Esophagus mucosa (tissue), 1 donor: ENCODE measurements around the gene UBE2D2. TPM values are rescaled to one million over a fixed set of nuclear protein-coding genes. Genes with fewer than 3 reads are reported as not detected.
A peak's percentile ranks its signal among the peaks of the same experiment; 100 is the strongest.
"Not testable (repeated sequence)": the region's sequence is repeated elsewhere in the genome, so short reads cannot be mapped to it uniquely, and the experiment has no call there.

ENCODE experiments used
- ATAC-seq: fragments of 200-7000 bp; cut with Tn5 transposase; one replicate; pipeline ENCODE4 v1.9.1; 2020
- total RNA-seq: library from RNA; stranded (reverse); gene quantifications from one replicate; pipeline ENCODE4 v1.2.4, GENCODE V29; 2023
- donor health status: DM: yes; HTN: yes; CAD: no.

UBE2D2 gene
- total RNA-seq, 1 donor from 2014 or later: 119 TPM

DNA sequence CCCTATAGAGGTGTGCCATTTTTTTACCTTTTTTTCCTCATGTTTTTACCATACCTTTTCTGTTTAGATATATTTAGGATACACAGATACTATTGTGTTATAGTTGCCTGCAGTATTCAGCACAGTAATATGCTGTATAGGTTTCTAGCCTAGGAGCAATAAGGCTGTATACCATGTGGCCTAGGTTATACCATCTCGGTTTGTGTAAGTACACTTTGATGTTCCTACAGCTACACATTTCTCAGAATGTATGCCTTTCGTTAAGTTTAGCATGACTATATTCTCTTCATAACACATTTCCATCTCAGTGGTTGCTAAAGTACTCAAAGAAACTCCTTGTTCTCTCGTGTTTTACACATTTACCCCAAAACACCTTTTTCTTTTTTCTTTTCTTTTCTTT is 23.0 kb downstream of the UBE2D2 start:
- ATAC-seq: no peak

DNA sequence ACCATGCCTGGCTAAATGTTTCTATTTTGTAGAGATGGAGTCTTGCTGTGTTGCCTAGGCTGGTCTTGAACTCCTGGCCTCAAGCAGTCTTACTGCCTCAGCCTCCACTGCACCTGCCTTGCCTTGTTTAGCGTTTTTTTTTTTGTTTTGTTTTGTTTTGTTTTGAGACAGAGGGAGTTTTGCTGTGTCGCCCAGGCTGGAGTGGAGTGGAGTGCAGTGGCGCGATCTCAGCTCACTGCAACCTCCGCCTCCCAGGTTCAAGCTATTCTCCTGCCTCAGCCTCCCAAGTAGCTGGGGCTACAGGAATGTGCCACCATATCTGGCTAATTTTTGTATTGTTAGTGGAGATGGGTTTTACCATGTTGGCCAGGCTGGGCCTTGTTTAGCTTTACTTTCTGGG is 27.0 kb downstream of the UBE2D2 start:
- not testable (repeated sequence) for ATAC-seq

DNA sequence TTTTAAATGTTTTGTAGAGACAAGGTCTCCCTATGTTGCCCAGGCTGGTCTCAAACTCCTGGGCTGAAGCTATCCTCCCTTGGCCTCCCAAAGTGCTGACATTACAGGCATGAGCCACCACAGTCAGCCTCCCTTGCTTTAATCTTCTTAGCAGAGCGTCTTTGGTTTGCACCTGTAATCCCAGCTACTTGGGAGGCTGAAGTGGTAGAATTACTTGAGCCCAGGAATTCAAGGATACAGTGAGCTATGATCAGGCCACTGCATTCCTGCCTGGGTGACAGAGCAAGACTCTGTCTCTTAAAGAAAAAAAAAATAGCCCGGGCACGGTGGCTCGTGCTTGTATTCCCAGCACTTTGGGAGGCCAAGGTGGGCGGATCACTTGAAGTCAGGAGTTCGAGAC is 27.8 kb downstream of the UBE2D2 start:
- ATAC-seq: no peak

DNA sequence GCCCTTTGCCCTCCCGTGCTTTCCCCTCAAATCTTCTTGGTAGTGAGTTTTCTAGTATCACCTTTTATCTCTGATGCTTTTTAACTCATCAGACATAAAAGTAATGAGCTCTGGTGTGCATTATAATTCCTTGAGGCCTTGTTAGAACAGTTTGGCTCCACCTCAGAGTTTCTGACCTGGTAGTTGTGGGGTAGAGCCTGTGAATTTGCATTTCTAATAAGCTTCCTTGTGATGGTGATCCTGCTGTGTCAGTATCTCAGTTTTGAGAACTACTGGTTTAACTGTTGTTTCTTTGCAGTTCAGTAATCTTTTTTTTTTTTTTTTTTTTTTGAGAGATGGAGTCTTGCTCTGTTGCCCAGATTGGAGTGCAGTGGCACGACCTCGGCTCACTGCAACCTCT is 31.1 kb downstream of the UBE2D2 start:
- no peak for ATAC-seq

DNA sequence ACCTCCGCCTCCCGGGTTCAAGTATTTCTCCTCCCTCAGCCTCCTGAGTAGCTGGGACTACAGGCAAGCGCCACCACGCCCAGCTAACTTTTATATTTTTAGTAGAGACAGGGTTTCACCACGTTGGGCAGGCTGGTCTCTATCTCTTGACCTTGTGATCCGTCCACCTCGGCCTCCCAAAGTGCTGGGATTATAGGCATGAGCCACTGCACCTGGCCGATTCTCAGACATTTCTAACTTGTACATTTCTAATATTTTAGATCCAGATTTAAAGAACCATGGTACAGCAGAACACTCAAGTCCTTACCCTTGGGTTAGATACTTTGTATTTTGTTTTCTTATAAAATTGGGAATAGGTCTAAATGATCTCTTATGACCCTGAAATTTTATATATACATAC is 31.9 kb downstream of the UBE2D2 start:
- ATAC-seq: not testable (repeated sequence)

DNA sequence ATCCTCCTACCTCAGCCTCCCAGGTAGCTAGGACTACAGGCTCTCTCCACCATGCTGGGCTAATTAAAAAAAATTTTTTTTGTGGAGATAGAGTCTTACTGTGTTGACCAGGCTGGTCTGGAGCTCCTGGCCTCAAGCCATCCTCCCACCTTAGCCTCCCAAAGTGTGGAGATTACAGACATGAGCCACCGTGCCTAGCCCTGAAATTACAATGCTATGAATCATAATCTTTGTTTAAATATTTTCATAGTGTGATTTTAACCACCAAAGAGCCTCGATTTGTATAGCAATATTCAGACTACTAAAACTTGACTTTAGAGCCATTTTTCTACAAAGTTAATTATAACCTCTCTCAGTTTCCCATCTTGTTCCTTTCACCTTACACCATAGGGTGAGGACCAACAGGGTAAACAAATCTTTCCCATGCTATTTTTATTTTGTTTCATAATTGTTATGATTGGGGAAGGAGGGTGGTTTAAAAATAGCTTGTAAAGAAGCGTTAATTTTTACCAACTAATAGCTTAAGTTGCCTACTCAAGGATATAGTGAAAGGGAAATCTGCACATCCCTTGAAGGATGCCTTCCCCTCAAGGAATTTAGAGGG is 32.7 kb downstream of the UBE2D2 start:
- peak; percentile 46 for ATAC-seq

DNA sequence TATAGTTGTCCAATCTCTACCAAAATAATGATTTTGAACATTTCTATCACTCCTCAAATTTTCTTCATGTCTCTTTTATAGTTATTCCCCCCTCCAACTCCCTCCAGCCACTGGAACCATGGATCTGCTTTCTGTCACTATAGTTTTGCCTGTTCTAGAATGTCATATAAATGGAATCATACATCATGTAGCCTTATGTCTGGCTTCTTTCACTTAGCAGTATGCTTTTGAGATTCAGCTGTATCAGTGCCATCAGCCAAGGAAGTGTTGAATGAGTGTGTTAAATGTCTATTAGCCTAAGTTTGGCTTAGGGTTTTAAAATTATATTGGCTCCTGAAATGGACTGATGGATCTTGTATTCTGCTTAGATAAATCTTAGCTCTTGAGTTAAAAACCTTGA is 36.0 kb downstream of the UBE2D2 start:
- no peak for ATAC-seq

DNA sequence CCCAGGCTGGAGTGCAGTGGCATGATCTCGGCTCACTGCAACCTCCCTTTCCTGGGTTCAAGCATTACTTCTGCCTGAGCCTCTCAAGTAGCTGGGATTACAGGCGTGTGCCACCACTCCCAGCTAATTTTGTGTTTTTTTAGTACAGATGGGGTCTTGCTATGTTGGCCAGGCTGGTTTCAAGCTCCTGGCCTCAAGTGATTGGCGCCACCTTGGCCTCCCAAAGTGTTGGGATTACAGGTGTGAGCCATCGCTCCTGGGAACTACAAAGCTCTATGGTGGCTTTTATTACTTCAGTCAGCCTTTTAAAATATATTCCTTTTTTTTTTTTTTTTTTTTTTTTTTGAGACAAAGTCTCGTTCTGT is 37.4 kb downstream of the UBE2D2 start:
- not testable (repeated sequence) for ATAC-seq

DNA sequence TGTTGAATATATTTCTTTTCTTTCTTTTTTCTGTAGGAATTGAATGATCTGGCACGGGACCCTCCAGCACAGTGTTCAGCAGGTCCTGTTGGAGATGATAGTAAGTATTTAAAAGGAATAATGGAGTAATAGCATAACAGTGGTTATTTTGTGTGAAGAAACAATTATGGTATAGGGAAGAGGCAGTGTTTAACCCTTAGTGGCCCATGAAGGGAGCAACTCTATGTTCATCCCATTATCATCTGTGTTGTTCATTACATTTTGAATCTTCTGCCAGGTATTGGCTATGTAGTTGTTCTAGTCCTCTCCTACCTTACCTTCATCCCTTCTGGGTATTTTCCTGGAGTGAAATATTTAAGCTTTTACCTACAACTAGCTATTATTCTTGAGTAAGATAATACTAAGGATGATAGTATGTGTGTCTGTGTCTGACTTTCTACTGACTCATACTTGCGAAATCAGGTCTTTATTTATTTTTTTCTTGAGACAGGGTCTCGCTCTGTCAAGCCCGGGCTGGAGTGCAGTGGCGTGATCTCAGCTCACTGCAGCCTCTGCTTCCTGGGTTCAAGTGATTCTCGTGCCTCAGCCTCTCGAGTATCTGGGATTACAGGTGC is 39.3 kb downstream of the UBE2D2 start:
- peak; percentile 79 for ATAC-seq

DNA sequence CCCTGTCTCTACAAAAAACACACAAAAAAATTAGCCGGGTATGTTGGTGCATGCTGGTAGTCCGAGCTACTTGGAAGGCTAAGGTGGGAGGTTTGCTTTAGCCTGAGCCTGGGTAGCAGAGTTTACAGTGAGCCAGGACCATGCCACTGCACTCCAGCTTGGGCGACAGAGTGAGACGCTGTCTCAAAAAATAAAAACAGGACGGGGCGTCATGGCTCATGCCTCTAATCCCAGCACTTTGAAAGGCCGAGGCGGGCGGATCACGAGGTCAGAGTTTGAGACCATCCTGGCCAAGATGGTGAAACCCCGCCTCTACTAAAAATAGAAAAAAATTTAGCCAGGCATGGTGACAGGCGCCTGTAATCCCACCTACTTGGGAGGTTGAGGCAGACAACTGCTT is 40.3 kb downstream of the UBE2D2 start:
- ATAC-seq: no peak

DNA sequence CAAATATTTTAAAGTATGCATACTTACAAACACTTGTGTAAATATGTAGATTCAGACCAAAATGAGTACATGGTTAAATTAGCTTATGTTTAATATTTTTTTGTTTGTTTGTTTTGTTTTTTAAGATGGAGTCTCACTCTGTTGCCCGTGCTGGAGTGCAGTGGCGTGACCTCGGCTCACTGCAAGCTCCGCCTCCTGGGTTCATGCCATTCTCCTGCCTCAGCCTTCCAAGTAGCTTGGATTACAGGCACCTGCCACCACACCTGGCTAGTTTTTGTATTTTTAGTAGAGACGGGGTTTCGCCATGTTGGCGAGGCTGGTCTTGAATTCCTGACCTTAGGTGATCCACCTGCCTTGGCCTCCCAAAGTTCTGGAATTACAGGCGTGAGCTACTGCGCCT is 40.8 kb downstream of the UBE2D2 start:
- not testable (repeated sequence) for ATAC-seq

DNA sequence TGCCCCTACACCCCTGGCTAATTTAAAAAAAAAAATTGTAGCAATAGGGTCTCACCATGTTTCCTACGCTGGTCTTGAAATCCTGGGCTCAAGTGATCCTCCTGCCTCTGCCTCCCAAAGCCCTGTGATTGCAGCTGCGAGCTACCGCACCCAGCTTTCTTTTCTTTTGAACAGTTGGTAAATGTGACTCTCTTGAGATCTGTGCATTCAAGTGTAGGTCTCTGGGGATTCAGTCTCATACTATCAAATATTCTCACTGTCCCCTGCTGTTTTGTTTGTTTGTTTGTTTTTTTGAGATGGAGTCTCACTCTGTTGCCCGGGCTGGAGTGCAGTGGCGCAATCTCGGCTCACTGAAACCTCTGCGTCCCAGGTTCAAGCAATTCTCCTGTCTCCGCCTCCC is 44.7 kb downstream of the UBE2D2 start:
- ATAC-seq: no peak

DNA sequence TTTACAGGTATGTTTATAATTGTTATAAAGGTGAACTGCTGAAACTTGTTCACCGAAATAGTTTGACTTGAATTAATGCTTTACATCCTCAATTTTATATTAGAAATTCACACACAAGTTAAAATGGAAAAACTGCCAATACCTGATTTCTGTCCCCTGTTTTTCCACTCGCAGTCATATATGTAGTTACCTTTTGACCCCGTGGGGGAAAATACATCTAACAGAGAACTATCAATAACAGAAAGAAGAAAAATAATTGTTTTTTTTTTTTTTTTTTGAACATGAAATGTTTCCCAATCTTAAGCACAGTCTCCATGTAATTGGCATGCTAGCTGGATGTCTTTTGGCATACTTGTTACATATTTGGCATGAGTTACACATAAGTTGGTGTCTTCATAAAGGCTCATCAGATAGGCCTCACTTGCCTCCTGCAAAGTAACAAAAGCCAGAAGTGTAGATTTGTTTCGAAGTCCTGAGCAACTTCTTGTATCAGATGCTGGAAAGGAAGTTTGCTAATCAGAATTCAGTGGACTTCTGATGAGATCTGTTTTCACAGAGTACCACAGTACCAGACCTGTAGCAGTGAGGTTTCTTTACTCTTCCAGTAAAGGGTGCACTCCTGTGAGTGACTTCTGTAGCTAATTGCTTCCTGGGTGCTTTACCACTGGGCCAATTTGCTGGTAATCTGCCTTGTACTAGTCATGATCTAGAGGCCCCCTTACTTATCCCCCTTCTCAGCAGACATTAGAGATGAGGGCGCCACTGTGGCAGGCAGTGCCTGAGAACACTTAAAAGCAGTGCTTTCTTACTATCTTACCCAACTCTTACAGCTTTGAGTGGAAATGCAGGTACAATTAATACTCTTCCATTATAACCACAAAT is 50.8 kb downstream of the UBE2D2 start:
- peak; percentile 43 for ATAC-seq

DNA sequence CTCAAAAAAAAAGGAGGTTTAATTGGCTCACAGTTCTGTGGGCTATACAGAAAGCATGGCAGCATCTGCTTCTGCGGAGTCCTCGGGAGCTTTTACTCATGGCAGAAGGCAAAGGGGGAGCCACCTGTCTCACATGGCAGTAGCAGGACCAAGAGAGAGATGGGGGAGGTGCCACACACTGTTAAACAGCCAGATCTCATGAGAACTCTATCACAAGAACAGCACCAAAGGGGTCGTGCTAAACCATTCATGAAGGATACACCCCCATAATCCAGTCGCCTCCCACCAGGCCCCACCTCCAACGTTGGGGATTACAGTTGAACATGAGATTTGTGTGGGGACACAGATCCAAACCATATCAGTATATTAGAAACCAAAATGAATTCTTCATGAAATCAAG is 58.7 kb downstream of the UBE2D2 start:
- no peak for ATAC-seq

DNA sequence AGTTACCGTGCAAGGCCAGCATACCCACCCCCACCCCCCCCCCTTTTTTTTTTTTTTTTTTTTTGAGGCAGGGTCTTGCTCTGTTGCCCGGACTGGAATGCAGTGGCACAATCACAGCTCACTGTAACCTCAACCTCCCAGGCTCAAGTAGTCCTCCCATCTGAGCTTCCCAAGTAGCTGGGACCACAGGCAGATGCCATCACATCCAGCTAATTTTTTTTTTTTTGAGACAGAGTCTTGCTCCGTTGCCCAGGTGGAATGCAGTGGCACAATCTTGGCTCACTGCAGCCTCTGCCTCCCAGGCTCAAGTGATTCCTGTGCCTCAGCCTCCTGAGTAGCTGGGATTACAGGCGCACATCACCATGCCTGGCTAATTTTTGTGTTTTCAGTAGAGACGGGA is 64.3 kb downstream of the UBE2D2 start:
- ATAC-seq: not testable (repeated sequence)

DNA sequence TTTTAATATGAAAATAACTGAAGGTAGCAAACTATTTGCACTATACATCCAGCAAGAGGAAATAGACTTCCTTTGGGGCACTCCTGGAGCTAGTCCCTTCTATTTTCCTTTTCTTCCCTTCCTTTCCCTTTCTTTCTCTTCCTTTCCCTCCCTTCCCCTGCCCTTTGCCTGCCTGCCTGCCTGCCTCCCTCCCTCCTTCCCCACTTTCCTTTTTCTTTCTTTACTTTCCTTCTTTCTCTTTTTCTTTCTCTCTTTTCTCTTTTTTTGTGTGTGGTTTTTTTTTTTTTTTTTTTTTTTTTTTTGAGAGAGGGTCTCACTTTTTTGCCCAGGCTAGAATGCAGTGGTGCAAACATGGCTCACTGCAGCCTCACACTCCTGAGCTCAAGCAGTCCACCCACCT is 69.7 kb downstream of the UBE2D2 start:
- ATAC-seq: no peak

DNA sequence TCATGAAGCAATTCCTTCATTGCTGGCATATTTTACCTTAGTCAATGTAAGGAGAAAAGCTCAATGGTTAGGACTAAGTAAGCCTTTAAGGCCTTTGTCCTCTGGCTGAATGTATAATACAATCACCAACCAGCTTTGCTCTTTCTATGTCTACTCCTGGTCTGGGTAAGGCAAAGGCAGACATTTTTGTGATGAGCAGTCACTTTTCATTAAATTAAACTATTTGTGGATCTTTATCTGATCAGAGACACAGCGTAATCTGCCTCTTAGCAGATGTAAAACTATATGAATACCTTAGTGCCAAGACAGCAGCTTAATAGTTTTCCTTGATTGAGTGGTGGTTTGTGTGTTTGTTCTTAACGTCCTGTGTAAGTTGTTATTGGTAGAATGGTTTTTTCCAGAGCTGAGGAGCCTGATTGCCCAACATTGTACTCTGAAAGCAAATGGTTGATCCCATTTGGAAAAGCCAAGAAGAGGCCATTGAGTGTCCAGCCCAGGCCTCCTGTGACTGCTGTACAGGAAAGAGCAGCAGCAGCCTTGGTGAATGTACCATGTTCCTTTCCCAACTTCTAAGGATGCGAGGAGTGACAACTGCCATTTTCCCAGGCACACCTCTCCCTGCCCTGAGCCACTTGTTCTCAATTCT is 70.5 kb downstream of the UBE2D2 start:
- no peak for ATAC-seq

DNA sequence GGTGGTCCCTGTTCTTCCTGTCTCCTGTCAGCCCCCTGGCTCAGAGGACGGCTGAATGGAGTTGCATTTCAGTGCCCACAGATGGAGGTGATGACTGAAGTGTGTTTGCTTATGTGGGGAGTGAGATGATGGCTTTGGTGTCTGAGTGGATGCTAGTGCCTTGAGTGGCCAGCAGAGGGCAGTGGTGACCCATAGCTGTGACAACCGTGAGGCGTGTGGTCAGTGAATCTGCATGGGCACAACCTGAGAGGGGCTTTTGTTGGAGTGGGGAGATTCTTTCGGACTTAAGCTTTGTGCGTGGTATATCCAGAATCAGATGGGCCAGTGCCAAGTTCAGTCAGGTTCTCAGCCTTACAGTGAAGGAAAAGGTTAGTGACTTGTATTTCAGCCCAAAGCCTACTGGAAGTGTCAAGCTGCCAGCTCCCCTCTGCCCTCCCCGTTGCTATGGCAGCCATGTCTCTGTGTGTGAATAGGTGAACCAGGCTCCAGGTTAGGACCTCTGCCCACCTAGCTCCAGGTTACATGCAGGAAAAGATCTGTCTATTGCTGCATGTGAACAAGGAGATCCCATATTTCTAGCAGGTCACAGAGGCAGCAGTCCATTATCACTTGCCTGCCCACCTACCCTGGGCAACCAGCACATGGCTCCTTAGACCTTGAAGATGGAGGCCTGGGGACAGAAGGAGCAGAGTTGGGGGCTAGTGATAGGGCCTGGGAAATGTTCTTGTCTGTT is 72.3 kb downstream of the UBE2D2 start:
- ATAC-seq: peak; percentile 45

DNA sequence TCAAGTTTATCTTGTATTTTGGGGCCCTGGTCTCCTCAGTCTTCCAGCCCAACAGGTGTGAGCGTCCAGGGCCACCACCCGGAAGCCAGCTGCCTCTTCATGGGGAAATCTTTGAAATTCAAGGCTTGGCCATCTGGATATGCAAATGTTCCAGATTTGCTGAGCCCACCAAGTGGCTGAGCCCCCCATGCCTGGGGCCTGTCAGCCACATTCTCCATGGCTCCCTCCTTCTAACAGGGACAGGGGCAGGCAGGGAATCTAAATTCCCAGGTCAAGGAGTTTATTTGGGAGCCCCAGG is 72.8 kb downstream of the UBE2D2 start:
- no peak for ATAC-seq

DNA sequence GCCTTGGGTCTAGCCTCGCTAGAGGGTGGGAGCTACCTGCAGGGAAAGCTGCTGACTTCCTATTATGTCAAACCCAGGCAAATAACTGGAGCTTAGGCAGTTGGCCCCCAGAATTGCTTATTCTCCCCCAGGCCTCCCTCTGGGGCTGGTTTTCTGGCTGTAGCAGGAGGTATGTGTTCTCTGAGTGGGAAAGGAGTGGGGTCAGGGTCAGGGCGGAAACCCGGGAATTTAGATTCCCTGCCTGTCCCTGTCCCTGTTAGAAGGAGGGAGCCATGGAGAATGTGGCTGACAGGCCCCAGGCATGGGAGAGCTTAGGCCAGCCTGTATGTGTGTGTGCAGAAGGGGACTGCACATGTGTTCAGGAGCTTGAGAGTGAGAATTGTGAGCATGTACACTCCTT is 73.4 kb downstream of the UBE2D2 start:
- no peak for ATAC-seq

DNA sequence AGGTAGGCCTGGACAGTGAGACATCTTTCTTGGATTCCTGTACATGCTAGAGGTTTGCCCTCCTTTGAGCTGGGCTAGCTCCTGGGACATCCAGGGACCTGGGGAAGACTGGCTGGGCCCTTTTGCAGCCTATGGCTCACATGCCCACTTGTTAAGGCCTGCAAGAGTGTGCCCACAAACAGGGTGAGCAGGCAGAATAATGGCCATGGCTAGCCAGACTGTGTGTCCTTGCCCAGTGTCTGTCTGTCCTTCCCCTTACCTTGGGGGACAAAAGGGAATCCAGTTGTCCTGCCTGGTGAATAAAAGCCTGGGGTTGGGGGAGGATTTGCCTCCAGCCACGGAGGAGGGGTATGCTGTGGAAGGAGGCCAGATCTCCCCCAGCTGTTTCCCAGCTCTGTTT is 74.1 kb downstream of the UBE2D2 start:
- no peak for ATAC-seq

DNA sequence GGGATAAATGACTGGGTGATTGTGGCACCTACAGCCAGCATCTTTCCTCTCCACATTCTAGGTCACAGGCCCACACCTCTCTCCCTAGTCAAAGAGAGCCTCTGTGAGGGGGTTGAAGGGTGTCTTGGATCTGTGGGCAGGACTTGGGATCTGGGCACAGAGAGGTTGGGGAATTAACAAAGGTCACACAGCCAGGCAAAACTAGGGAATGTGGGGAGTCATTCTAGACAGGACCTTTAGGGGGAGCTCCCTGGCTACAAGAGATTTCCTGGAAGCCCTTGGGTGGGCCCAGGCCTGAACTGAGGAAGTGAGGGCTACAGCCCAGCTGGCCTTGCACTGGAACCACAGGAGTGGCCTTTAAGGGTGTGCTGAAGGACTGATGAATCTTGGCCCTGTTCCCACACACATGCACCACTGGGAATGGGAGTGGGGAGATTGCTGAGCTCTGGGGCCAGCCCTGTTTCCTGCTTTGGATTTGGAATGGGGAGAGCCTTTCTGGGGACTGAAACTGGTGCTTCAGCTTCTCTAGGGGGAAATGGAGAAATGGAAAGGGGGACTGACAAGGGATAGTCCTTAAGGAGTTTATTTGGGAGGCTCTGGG is 74.6 kb downstream of the UBE2D2 start:
- ATAC-seq: peak; percentile 45
